WI38 (cell line): ENCODE measurements around the gene ABHD8.

Source experiments
- H3K4me3 ChIP-seq: 2 replicates; pipeline ENCODE4 v1.5.1; 2011; ENCODE audit warnings: low read depth, mild to moderate bottlenecking, control low read depth, low read length
- TF ChIP-seq, protein P1 (sequence below): IDR thresholded peaks from 2 replicates; pipeline ENCODE4 v1.5.1; 2012; ENCODE audit warnings: low read depth, mild to moderate bottlenecking, control low read depth, low read length

ABHD8 gene

DNA sequence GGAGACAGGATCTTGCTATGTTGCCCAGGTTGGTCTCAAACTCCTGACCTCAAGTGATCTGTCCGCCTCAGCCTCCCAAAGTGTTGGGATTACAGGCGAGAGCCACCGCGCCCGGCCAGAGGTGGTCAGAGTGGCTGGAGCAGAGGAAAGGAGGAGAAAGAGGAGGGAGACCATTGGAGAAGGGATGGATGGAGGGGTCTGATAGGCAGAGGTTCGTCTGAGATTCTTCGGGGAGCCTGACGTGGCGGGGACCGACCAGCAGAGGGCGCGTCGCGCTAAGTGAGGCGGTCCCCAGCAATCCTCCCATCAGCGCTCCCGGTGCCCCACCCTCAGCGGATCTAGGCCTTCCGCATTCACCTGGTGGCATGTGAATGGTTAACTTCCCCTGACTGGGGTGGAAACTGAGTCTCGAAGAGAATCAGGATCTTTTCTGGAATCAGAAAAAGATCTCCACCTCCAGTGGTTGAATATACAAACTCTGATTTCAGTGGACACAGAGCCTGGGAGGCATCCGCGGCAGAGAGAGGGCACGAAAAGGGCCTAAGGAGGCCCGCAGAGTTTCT lies 43.0 kb upstream of the ABHD8 start:
- TF ChIP-seq, protein P1, sequence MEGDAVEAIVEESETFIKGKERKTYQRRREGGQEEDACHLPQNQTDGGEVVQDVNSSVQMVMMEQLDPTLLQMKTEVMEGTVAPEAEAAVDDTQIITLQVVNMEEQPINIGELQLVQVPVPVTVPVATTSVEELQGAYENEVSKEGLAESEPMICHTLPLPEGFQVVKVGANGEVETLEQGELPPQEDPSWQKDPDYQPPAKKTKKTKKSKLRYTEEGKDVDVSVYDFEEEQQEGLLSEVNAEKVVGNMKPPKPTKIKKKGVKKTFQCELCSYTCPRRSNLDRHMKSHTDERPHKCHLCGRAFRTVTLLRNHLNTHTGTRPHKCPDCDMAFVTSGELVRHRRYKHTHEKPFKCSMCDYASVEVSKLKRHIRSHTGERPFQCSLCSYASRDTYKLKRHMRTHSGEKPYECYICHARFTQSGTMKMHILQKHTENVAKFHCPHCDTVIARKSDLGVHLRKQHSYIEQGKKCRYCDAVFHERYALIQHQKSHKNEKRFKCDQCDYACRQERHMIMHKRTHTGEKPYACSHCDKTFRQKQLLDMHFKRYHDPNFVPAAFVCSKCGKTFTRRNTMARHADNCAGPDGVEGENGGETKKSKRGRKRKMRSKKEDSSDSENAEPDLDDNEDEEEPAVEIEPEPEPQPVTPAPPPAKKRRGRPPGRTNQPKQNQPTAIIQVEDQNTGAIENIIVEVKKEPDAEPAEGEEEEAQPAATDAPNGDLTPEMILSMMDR: peak; percentile 89
- H3K4me3 ChIP-seq: no peak overlapping the region

GRCh38 chr19:17341845-17342244 lies 38.6 kb upstream of the ABHD8 start:
- H3K4me3 ChIP-seq: no peak overlapping the region
- TF ChIP-seq, protein P1: no peak

DNA sequence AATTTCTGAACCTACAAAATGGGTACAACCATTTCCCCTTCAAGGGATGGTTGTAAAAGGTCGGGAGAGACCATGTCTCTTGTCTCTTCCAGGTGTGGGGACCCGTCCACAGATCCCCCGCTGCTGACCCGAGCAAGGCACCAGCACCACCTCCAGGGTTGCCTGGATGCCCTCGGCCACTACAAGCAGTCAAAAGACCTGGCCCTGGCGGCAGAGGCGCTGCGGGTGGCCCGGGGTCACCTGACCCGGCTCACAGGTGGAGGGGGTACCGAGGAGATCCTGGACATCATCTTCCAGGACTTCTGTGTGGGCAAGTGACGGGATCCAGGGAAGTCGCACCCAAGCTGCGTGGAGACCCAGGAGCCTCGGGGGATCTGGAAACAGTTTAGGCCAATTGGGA lies 38.2 kb upstream of the ABHD8 start:
- H3K4me3 ChIP-seq: no peak overlapping the region

GRCh38 chr19:17340871-17341357 lies 37.7 kb upstream of the ABHD8 start:
- no peak overlapping the region for H3K4me3 ChIP-seq
- TF ChIP-seq, protein P1: no peak

More for the DNA sequence above, 38.2 kb upstream of the ABHD8 start:
- TF ChIP-seq, protein P1: no peak

GRCh38 chr19:17340302-17340870 lies 37.2 kb upstream of the ABHD8 start:
- H3K4me3 ChIP-seq: no peak overlapping the region
- TF ChIP-seq, protein P1: no peak

- TF ChIP-seq, protein P1: no peak
- no peak overlapping the region for H3K4me3 ChIP-seq
These were observed 36.0 kb upstream of the ABHD8 start for GRCh38 chr19:17339088-17339741.
